Measurements from ENCODE around the gene BHLHE23. TPM values are rescaled to one million over a fixed set of nuclear protein-coding genes. Genes with fewer than 3 reads are reported as not detected.

BHLHE23 gene
- total RNA-seq, 6 donors from 2014 or later = not detected

DNA sequence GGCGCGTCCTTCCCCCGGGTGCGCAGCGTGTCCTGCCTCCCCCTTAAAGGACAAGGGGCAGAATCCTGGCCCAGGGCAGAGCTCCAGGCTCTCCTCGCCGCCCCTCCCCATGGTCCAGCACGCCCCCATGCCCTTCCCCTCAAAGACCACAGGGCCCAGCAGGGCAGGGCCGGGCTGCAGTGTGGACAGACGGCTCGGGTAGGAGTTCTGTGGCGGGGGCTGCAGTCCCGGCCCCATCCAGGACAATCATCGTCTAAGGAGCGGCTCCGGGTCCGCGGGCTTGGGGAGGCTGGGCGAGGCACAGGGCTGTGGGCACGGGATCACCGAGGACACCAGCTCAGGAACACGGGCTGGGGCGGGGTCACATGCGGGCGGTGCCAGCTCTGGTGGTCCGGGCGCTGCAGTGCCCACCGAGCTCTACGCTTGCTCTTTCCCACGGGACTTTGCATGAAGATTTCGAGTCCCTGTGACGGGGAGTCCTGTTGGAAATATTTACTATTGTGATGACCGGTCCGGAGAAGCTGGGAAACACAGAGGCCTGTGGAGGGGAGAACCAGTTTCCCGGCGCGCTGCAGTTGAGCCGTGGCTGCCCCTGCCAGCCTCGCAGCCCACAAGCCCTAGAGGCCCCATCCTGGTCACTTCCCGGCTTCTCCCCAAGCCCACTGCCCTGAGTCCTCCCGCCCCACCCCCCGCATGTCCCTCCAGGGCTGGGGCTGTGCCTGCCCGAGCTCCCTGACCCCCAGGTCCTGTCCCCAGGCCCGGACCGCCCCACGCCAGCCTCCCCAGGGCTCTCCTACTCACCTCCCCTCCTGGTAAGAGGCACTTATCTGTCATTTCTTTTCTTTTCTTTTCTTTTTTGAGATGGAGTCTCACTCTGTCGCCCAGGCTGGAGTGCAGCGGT, 33.7 kb downstream of the BHLHE23 start:
- H3K4me3 ChIP-seq = peak overlapping the region in 3 of 4 donors; percentile 13 to 35 (median 34)
- peak in 1 of 2 donors; percentile 82 for DNase-seq
- 18 to 19% methylated on average over 23 to 46 of the region's 48 CpGs for WGBS, 2 donors

DNA sequence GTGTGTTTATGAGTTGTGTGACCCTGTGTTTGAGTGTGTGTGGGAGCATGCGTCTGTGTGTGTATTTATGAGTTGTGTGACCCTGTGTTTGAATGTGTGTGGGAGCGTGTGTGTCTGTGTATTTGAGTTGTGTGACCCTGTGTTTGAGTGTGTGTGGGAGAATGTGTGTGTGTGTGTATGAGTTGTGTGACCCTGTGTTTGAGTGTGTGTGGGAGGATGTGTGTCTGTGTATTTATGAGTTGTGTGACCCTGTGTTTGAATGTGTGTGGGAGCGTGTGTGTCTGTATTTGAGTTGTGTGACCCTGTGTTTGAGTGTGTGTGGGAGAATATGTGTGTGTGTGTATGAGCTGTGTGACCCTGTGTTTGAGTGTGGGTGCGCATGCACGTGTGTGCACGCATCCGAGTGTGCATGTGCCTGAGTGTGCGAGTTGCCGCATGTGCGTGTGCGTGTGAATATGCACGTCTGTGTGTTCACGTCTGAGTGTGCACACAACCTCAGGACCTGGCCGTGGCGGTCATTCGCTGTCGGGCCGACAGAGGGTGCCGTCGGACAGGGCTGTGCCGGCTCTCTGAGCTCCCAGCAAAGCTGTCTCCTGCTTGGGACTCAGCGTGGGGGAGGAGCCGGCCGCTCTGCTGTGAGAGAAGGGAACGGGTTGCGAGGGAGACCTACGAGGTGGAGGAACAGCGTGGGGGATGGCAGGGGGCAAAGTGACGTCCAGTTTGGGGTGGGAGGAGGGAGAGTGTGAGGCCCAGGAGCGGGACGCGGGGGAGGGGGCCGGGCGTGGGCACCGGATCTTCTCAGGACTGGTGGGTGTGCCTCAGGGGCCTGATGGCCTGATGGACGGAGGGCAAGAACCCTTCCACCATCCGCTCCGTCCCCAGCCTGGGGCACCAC, 34.6 kb downstream of the BHLHE23 start:
- Histone ChIP-seq H3K4me3 (peak overlapping the region in 3 of 4 donors; percentile 13 to 35 (median 34)), H3K27ac (no peak overlapping the region), H3K36me3 (no peaks in the 10 kb centered on the region), H3K27me3 (peaks cover 0 to 35% (median 21%) of the 10 kb centered on the region in 4 donors), H3K9me3 (no peaks in the 10 kb centered on the region), H3K4me1 (peaks cover 7 to 14% (median 8%) of the 10 kb centered on the region in 4 donors)
- no peak for TF ChIP-seq POLR2A (IDR thresholded peaks at IDR 0.05)
- TF ChIP-seq, protein P1, sequence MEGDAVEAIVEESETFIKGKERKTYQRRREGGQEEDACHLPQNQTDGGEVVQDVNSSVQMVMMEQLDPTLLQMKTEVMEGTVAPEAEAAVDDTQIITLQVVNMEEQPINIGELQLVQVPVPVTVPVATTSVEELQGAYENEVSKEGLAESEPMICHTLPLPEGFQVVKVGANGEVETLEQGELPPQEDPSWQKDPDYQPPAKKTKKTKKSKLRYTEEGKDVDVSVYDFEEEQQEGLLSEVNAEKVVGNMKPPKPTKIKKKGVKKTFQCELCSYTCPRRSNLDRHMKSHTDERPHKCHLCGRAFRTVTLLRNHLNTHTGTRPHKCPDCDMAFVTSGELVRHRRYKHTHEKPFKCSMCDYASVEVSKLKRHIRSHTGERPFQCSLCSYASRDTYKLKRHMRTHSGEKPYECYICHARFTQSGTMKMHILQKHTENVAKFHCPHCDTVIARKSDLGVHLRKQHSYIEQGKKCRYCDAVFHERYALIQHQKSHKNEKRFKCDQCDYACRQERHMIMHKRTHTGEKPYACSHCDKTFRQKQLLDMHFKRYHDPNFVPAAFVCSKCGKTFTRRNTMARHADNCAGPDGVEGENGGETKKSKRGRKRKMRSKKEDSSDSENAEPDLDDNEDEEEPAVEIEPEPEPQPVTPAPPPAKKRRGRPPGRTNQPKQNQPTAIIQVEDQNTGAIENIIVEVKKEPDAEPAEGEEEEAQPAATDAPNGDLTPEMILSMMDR (IDR thresholded peaks at IDR 0.05) = peak; percentile 80 to 97 (median 94)
- no peak for TF ChIP-seq EP300 (IDR thresholded peaks at IDR 0.05)
- TF ChIP-seq POLR2AphosphoS5 (IDR thresholded peaks at IDR 0.05) = no peak
- ATAC-seq (ENCODE audit: low FRiP score in 2 of 2) = peak; percentile 89 to 96
- peak; percentile 84 to 97 for DNase-seq
- WGBS, 2 donors = 6 to 12% methylated on average over 17 to 29 of the region's 38 CpGs

More for the DNA sequence above, 33.7 kb downstream of the BHLHE23 start:
- Histone ChIP-seq H3K27me3 (peaks cover 0 to 35% (median 21%) of the 10 kb centered on the region in 4 donors), H3K27ac (no peak overlapping the region), H3K9me3 (no peaks in the 10 kb centered on the region), H3K36me3 (no peaks in the 10 kb centered on the region), H3K4me1 (peaks cover 7 to 20% (median 8%) of the 10 kb centered on the region in 4 donors)
- ATAC-seq (ENCODE audit: low FRiP score in 2 of 2) = peak in 1 of 2 donors; percentile 1
- TF ChIP-seq POLR2AphosphoS5 (IDR thresholded peaks at IDR 0.05) = no peak
- TF ChIP-seq, protein P1 (IDR thresholded peaks at IDR 0.05) = no peak
- TF ChIP-seq EP300 (IDR thresholded peaks at IDR 0.05) = no peak
- TF ChIP-seq POLR2A (IDR thresholded peaks at IDR 0.05) = no peak

DNA sequence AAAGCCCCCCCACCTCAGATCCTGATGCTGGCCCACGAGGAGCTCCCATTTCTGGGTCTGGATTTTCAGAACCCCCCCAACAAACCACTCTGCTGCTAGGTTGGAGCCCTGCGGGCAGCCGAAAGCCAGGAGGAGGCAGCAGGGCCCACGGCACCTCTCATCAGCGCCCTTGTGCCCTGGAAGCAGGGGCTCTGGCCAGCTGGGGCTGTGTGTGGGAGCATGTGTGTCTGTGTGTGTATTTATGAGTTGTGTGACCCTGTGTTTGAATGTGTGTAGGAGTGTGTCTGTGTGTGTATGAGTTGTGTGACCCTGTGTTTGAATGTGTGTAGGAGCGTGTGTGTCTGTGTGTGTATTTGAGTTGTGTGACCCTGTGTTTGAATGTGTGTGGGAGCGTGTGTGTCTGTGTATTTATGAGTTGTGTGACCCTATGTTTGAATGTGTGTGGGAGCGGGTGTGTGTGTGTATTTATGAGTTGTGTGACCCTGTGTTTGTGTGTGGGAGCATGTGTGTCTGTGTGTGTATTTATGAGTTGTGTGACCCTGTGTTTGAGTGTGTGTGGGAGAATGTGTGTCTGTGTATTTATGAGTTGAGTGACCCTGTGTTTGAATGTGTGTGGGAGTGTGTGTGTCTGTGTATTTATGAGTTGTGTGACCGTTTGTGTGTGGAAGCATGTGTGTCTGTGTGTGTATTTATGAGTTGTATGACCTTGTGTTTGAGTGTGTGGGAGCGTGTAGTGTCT, 35.4 kb downstream of the BHLHE23 start:
- Histone ChIP-seq H3K27ac (no peak overlapping the region), H3K9me3 (no peaks in the 10 kb centered on the region), H3K4me1 (peaks cover 7 to 14% (median 8%) of the 10 kb centered on the region in 4 donors), H3K4me3 (no peak overlapping the region), H3K27me3 (peaks cover 0 to 35% (median 21%) of the 10 kb centered on the region in 4 donors), H3K36me3 (no peaks in the 10 kb centered on the region)
- TF ChIP-seq POLR2AphosphoS5 (IDR thresholded peaks at IDR 0.05) = no peak
- TF ChIP-seq POLR2A (IDR thresholded peaks at IDR 0.05) = no peak
- ATAC-seq (ENCODE audit: low FRiP score in 2 of 2) = no peak
- WGBS, 2 donors = 76 to 77% methylated on average over 10 of the region's 10 CpGs
- peak in 1 of 2 donors; percentile 63 for DNase-seq

DNA sequence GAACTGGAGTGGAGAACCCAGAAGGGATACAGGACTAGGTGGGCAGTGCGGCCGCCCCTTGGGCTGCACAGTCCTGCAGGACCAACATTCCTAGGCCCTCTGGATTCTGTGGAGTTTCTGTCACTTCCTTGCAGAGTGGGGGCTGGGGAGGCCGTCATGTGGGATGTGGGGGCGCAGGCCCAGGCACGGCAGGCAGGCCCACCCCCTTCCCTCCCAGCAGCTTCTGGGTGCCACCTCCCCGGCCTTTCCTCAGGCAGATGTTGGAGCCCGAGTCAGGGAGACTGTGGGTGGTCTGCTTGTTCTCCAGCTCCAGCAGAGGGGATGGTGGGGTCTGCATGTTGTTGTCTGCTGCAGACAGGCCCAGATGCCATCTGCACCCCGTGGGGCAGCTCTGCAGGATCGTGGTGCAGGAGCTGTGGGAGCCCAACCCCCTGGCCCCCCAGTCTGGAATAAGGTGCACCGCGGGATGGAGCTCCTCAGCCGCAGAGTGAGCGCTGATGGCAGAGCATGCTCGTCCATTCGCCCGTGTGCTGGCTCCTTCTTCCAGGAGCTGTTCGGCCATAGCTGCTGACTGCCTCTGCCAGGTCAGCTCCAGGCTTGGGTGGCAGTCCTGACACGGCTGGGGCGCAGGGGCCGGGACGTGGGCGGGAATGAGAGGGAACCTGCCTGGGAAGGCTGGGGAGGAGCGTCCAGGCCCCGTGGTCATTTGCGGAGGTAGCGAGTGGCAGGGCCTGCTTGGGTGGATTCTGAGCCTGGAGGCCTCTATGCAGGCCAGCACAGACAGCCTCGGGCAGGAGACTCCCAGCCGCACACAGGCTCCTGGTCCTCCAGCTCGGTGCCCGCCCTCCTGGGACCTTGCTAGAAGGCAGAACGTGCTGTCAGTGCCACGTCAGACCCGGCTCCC, 36.2 kb downstream of the BHLHE23 start:
- ATAC-seq (ENCODE audit: low FRiP score in 2 of 2) (no peak), DNase-seq (peak in 1 of 2 donors; percentile 73)
- H3K4me1 ChIP-seq = peaks cover 7 to 14% (median 8%) of the 10 kb centered on the region in 4 donors
- H3K27me3 ChIP-seq = peaks cover 0 to 31% (median 21%) of the 10 kb centered on the region in 4 donors
- no peak overlapping the region for H3K4me3 ChIP-seq
- H3K36me3 ChIP-seq = no peaks in the 10 kb centered on the region
- 55 to 67% methylated on average over 10 to 20 of the region's 33 CpGs for WGBS, 2 donors
- H3K27ac ChIP-seq = no peak overlapping the region
- TF ChIP-seq EP300 (IDR thresholded peaks at IDR 0.05) = no peak
- TF ChIP-seq POLR2A (IDR thresholded peaks at IDR 0.05) = no peak
- TF ChIP-seq, protein P1 (IDR thresholded peaks at IDR 0.05) = no peak
- TF ChIP-seq POLR2AphosphoS5 (IDR thresholded peaks at IDR 0.05) = no peak
- no peaks in the 10 kb centered on the region for H3K9me3 ChIP-seq
